ENCODE results near the gene GSTA4.
"Not testable (repeated sequence)": the region's sequence is repeated elsewhere in the genome, so short reads cannot be mapped to it uniquely, and the experiment has no call there.

The GSTA4 gene, protein sequence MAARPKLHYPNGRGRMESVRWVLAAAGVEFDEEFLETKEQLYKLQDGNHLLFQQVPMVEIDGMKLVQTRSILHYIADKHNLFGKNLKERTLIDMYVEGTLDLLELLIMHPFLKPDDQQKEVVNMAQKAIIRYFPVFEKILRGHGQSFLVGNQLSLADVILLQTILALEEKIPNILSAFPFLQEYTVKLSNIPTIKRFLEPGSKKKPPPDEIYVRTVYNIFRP

DNA sequence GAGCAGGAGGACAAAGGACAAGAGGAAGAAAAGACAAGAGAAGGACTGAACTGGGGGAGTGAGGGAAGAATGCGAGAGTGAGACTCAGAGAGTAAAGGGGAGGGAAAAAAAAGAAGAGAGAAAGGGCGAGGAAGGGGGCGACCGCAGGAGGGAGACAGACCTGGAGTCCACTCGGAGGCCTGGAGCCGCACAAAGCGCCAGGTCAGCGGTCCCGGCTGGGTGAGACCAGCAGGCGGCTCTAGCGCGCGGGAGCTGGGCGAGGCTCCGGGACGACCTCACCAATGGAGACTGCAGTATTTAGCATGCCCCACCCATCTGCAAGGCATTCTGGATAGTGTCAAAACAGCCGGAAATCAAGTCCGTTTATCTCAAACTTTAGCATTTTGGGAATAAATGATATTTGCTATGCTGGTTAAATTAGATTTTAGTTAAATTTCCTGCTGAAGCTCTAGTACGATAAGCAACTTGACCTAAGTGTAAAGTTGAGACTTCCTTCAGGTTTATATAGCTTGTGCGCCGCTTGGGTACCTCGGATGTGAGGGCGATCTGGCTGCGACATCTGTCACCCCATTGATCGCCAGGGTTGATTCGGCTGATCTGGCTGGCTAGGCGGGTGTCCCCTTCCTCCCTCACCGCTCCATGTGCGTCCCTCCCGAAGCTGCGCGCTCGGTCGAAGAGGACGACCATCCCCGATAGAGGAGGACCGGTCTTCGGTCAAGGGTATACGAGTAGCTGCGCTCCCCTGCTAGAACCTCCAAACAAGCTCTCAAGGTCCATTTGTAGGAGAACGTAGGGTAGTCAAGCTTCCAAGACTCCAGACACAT is at the start of gene GSTA4:
Gene GSTA4 (minus strand): TSS at position 196 of the 824 bp plus-strand sequence. CDS start 1,041 bp downstream, outside the sequence.
- H3K4me3 ChIP-seq (ENCODE audit: low read depth, low read length), result peak within 1 kb of the TSS; percentile 79
- not testable (repeated sequence) for H3K36me3 ChIP-seq (ENCODE audit: control insufficient read depth, insufficient read depth, low read length); H3K9me3 ChIP-seq (ENCODE audit: control insufficient read depth, insufficient read depth, low read length); H3K27me3 ChIP-seq (ENCODE audit: control insufficient read depth, insufficient read depth, low read length); H3K4me1 ChIP-seq (ENCODE audit: control insufficient read depth, insufficient read depth, low read length)
- peak within 1 kb of the TSS; percentile 87 for H3K9ac ChIP-seq (ENCODE audit: low read depth, low read length)

DNA sequence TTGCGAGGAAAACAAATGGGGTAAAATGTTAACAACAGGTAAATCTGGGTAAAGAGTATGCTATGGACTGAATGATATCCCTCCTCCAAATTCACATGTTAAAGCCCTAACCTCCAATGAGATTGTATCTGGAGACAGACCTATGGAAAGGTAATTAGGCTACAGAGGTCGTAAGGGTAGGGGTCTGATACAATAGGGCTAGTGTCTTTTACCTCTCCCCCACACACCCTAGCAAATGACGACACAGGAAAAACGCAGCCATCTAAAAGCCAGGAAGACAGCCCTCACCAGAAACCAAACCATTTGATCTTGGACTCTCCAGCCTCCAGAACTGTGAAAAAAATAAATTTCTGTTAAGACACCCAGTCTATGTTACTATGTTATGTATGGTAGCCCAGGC is 49.5 kb upstream of the GSTA4 start:
- H3K9me3 ChIP-seq (ENCODE audit: control insufficient read depth, insufficient read depth, low read length), result no peaks in the 10 kb centered on the region
- no peaks in the 10 kb centered on the region for H3K27me3 ChIP-seq (ENCODE audit: control insufficient read depth, insufficient read depth, low read length)
- H3K36me3 ChIP-seq (ENCODE audit: control insufficient read depth, insufficient read depth, low read length), result peaks cover 6% of the 10 kb centered on the region
- H3K4me1 ChIP-seq (ENCODE audit: control insufficient read depth, insufficient read depth, low read length), result peaks cover 9% of the 10 kb centered on the region
- H3K9ac ChIP-seq (ENCODE audit: low read depth, low read length), result no peak overlapping the region
- no peak overlapping the region for H3K4me3 ChIP-seq (ENCODE audit: low read depth, low read length)

DNA sequence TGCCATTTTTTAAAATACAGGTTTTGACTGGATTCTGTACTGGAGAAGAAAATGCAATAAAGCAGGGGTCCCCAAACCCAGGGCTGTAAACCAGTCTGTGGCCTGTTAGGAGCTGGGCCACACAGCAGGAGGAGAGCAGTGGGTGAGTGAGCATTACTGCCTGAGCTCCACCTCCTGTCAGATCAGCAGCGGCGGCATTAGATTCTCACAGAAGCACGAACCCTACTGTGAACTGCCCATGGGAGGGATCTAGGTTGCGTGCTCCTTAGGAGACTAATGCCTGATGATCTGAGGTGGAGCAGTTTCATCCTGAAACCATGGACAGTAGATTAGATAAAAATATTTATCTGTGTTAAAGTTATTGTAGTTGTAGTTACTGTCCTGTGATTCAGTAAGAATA is 49.0 kb upstream of the GSTA4 start:
- no peak overlapping the region for H3K4me3 ChIP-seq (ENCODE audit: low read depth, low read length)
- H3K4me1 ChIP-seq (ENCODE audit: control insufficient read depth, insufficient read depth, low read length), result peaks cover 9% of the 10 kb centered on the region

DNA sequence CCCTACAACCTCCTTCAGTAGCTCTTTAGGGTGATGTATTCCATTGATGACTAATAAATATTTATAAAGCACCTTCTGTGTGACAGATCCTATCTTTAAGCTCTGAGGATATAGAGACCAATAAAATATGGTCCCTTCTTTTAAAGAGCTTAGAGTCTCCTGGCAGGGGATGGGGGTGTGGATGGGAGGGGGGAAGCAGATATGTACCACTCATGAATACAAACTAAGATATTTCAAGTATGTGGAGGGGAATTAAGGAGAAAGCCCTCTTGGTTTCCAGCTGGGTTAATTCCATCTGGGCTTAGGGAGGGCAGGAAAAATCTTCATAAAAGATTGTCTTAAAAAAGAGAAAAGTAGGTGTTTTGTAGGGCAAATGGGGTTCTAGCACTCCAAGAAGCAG is 48.5 kb upstream of the GSTA4 start:
- H3K4me3 ChIP-seq (ENCODE audit: low read depth, low read length), result no peak overlapping the region
- H3K36me3 ChIP-seq (ENCODE audit: control insufficient read depth, insufficient read depth, low read length), result peaks cover 8% of the 10 kb centered on the region
- no peaks in the 10 kb centered on the region for H3K27me3 ChIP-seq (ENCODE audit: control insufficient read depth, insufficient read depth, low read length)
- no peaks in the 10 kb centered on the region for H3K9me3 ChIP-seq (ENCODE audit: control insufficient read depth, insufficient read depth, low read length)
- no peak overlapping the region for H3K9ac ChIP-seq (ENCODE audit: low read depth, low read length)
- H3K4me1 ChIP-seq (ENCODE audit: control insufficient read depth, insufficient read depth, low read length), result peaks cover 9% of the 10 kb centered on the region

More for the DNA sequence above, 49.0 kb upstream of the GSTA4 start:
- H3K36me3 ChIP-seq (ENCODE audit: control insufficient read depth, insufficient read depth, low read length), result peaks cover 8% of the 10 kb centered on the region
- H3K9me3 ChIP-seq (ENCODE audit: control insufficient read depth, insufficient read depth, low read length), result no peaks in the 10 kb centered on the region
- no peak overlapping the region for H3K9ac ChIP-seq (ENCODE audit: low read depth, low read length)
- H3K27me3 ChIP-seq (ENCODE audit: control insufficient read depth, insufficient read depth, low read length), result no peaks in the 10 kb centered on the region

DNA sequence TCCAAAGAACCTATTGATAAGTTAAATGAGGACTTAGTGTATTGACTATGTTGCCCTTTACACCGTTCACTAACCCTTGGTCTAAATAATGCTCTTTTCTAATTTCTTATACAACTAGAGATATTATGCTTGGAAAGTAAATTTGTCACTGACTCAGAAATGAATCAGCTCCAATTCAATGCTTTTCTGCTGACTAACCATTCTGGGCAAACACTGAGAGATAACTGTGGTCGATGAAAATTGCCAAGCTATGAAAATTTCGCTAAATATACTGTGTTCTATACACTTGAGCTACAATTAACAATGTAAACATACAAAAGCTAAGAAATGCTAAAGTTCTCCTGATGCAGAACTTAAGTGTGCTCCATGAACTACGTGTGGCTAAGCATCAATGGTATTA is 47.0 kb upstream of the GSTA4 start:
- Histone ChIP-seq H3K36me3 (ENCODE audit: control insufficient read depth, insufficient read depth, low read length) (peaks cover 8% of the 10 kb centered on the region), H3K9me3 (ENCODE audit: control insufficient read depth, insufficient read depth, low read length) (no peaks in the 10 kb centered on the region), H3K4me3 (ENCODE audit: low read depth, low read length) (no peak overlapping the region), H3K4me1 (ENCODE audit: control insufficient read depth, insufficient read depth, low read length) (peaks cover 9% of the 10 kb centered on the region), H3K9ac (ENCODE audit: low read depth, low read length) (no peak overlapping the region), H3K27me3 (ENCODE audit: control insufficient read depth, insufficient read depth, low read length) (no peaks in the 10 kb centered on the region)

DNA sequence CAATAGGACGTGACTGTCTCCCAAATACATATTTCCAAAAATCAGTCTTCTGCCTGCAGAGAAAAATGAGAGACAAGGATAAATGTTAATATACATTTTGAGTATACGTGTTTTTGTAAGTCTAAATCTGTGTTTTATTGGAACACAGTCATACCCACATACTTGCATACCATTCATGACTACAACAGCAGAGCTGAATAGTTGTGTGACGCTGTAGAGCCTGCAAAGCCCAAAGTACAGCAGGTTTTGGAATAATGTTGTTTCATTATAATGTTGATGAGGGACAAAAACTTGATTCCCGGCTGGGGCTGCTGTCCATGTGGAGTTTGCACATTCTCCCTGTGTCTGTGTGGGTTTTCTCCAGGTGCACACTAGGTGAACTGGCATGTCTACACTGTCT is 46.3 kb upstream of the GSTA4 start:
- no peak overlapping the region for H3K4me3 ChIP-seq (ENCODE audit: low read depth, low read length)
- no peaks in the 10 kb centered on the region for H3K9me3 ChIP-seq (ENCODE audit: control insufficient read depth, insufficient read depth, low read length)
- H3K36me3 ChIP-seq (ENCODE audit: control insufficient read depth, insufficient read depth, low read length), result peaks cover 8% of the 10 kb centered on the region
- peaks cover 9% of the 10 kb centered on the region for H3K4me1 ChIP-seq (ENCODE audit: control insufficient read depth, insufficient read depth, low read length)
- H3K9ac ChIP-seq (ENCODE audit: low read depth, low read length), result no peak overlapping the region
- H3K27me3 ChIP-seq (ENCODE audit: control insufficient read depth, insufficient read depth, low read length), result no peaks in the 10 kb centered on the region

DNA sequence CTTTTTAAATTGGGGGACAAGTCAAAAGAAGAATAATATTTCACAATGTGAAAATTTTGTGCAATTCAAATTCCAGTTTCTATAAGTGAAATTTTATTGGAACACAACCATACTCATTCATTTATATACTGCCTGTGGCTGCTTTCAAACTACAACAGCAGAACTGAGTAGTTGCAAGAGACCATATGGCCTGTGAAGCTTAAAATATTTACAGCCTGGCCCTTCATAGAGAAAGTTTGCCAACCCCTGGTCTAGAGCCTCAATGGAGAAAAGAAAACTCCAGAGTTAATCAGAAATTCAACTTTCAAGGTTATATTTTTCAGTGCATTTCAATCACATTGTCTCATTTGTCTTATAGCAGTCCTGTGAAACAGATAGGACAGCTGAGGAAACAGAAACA is 43.5 kb upstream of the GSTA4 start:
- Histone ChIP-seq H3K27me3 (ENCODE audit: control insufficient read depth, insufficient read depth, low read length) (no peaks in the 10 kb centered on the region), H3K9me3 (ENCODE audit: control insufficient read depth, insufficient read depth, low read length) (no peaks in the 10 kb centered on the region), H3K4me1 (ENCODE audit: control insufficient read depth, insufficient read depth, low read length) (peaks cover 1% of the 10 kb centered on the region), H3K9ac (ENCODE audit: low read depth, low read length) (no peak overlapping the region), H3K4me3 (ENCODE audit: low read depth, low read length) (no peak overlapping the region), H3K36me3 (ENCODE audit: control insufficient read depth, insufficient read depth, low read length) (peaks cover 11% of the 10 kb centered on the region)

DNA sequence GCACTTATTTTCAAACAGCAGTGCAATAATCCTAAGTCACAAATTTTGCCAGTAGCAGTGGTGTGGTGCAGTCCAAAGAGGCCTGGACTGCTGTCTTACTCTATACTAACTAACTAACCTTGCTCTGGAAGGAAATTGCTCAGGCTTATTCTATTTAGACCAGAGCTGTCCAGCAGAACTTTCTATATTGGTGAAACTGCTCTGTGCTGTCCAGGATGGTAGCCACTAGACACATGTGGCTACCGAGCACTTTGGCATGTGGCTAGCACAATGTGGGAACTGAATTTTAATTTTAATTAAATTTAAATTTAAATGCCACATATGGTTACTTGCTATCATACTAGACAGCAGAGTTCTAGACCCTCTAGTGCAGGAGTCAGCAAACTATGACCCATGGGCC is 43.1 kb upstream of the GSTA4 start:
- no peaks in the 10 kb centered on the region for H3K27me3 ChIP-seq (ENCODE audit: control insufficient read depth, insufficient read depth, low read length)
- no peak overlapping the region for H3K9ac ChIP-seq (ENCODE audit: low read depth, low read length)
- H3K4me3 ChIP-seq (ENCODE audit: low read depth, low read length), result no peak overlapping the region
- peaks cover 11% of the 10 kb centered on the region for H3K36me3 ChIP-seq (ENCODE audit: control insufficient read depth, insufficient read depth, low read length)
- H3K9me3 ChIP-seq (ENCODE audit: control insufficient read depth, insufficient read depth, low read length), result no peaks in the 10 kb centered on the region
- no peaks in the 10 kb centered on the region for H3K4me1 ChIP-seq (ENCODE audit: control insufficient read depth, insufficient read depth, low read length)

DNA sequence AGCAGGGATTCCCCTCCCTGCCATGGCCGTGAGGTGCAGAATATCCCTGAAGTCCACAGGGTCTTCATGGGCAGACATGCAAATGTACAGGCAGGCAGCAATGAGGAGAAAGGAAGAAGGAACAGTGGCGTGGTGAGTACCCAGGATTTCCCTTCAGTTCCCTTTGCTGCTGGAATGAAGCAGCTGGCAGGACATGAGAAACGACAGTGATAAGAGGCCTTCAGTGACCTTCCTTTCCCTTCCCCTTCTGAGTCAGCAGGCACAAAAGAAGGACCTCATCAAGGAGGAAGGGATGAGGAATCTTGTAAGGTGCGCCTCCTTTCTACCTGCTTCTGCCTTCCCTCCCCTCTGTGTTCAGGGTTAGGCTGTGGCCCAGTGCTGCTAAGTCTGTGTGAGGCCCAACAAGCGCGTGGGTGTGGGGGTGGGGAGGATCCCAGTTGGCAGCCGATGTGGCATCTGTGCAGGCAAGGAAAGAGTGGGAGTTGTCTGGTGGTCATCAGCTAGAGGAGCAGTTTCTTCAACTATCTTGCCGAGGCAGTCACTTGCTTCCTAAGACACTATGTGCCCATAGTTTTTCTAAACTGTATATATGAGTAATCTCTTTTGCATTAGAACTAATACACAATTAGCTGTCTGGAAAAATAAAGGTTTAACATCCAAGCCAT is 40.6 kb upstream of the GSTA4 start:
- no peaks in the 10 kb centered on the region for H3K4me1 ChIP-seq (ENCODE audit: control insufficient read depth, insufficient read depth, low read length)
- no peak overlapping the region for H3K9ac ChIP-seq (ENCODE audit: low read depth, low read length)
- no peaks in the 10 kb centered on the region for H3K27me3 ChIP-seq (ENCODE audit: control insufficient read depth, insufficient read depth, low read length)

DNA sequence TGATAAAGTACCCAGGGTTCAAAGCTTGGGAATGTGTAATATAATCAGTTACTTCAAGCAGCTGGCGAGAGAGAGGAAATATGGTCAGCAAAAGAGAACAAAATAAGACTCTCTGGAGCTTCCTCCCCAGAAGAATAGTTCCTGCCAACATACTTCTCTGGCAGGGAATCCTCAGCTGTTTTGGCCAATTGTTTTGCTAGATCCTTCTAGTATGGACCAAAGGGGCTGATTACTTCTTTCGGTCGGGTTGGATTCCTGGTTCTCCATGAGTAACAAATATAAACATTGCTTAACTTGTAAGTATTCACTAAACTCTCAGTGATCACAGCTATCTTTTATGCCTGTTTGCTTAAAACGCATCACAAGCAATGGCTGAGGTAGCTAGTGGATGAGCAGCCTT is 38.7 kb upstream of the GSTA4 start:
- Histone ChIP-seq H3K9me3 (ENCODE audit: control insufficient read depth, insufficient read depth, low read length) (no peaks in the 10 kb centered on the region), H3K4me3 (ENCODE audit: low read depth, low read length) (no peak overlapping the region), H3K4me1 (ENCODE audit: control insufficient read depth, insufficient read depth, low read length) (no peaks in the 10 kb centered on the region), H3K27me3 (ENCODE audit: control insufficient read depth, insufficient read depth, low read length) (no peaks in the 10 kb centered on the region), H3K9ac (ENCODE audit: low read depth, low read length) (no peak overlapping the region), H3K36me3 (ENCODE audit: control insufficient read depth, insufficient read depth, low read length) (peaks cover 3% of the 10 kb centered on the region)

More for the DNA sequence above, 40.6 kb upstream of the GSTA4 start:
- Histone ChIP-seq H3K36me3 (ENCODE audit: control insufficient read depth, insufficient read depth, low read length) (peaks cover 11% of the 10 kb centered on the region), H3K4me3 (ENCODE audit: low read depth, low read length) (no peak overlapping the region), H3K9me3 (ENCODE audit: control insufficient read depth, insufficient read depth, low read length) (no peaks in the 10 kb centered on the region)

DNA sequence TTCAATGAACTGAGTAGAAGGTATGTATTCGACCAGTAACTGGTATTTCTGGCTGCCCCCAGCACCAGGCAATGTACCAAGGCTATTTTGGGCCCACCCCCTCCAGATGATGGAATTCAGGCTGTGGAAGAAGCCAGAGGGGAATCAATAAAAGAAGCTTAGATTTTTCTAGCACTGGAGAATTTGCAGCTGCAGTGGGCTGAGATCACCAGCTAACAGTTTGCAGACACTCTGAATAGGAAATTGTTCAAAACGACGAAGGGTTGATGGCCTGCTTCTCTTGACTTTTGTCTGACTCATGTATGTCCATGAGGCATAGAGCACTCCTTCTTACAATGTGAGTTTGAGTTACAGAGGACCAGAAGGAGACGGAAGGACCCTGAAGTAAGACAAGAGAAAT is 37.8 kb upstream of the GSTA4 start:
- Histone ChIP-seq H3K27me3 (ENCODE audit: control insufficient read depth, insufficient read depth, low read length) (no peaks in the 10 kb centered on the region), H3K4me1 (ENCODE audit: control insufficient read depth, insufficient read depth, low read length) (no peaks in the 10 kb centered on the region), H3K9ac (ENCODE audit: low read depth, low read length) (no peak overlapping the region), H3K36me3 (ENCODE audit: control insufficient read depth, insufficient read depth, low read length) (peaks cover 3% of the 10 kb centered on the region), H3K4me3 (ENCODE audit: low read depth, low read length) (no peak overlapping the region), H3K9me3 (ENCODE audit: control insufficient read depth, insufficient read depth, low read length) (no peaks in the 10 kb centered on the region)

DNA sequence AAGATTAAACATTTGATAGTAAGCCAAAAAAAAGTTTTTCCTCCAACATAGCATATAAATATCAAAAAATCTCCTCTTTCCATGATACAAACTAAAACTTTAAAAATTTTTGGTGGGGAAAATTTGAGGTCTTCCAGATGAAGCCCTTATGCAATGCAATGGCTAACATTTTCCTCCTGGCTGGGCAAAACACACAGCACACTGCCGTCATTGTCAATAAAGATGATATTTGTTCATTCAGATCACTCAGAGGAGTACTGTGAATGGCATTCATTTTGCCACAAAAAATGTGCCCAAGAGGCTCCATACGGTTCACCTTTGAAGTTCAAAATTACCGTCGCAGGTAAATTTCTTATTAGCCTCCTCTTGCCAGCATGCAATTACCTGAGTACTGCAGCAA is 36.2 kb upstream of the GSTA4 start:
- Histone ChIP-seq H3K27me3 (ENCODE audit: control insufficient read depth, insufficient read depth, low read length) (no peaks in the 10 kb centered on the region), H3K4me1 (ENCODE audit: control insufficient read depth, insufficient read depth, low read length) (no peaks in the 10 kb centered on the region), H3K4me3 (ENCODE audit: low read depth, low read length) (no peak overlapping the region), H3K9ac (ENCODE audit: low read depth, low read length) (no peak overlapping the region), H3K36me3 (ENCODE audit: control insufficient read depth, insufficient read depth, low read length) (peaks cover 3% of the 10 kb centered on the region), H3K9me3 (ENCODE audit: control insufficient read depth, insufficient read depth, low read length) (no peaks in the 10 kb centered on the region)

All from iPS-15b (cell line).